Adrenal gland (tissue), 5 donors: ENCODE data around the gene CYP11A1.

ENCODE experiments used
- POLR2A ChIP-seq, 2 donors: fragments of 450-650 bp; IDR thresholded peaks; one replicate each; pipeline ENCODE4 v1.6.1; 2017; ENCODE audit warnings: antibody characterized with exemption in 2 of 2, mild to moderate bottlenecking in 2 of 2, moderate library complexity in 1 of 2
- TF ChIP-seq, protein P1 (sequence below), 6 experiments: fragments of 450-650 bp in 4 of 6; fragments of 200-600 bp in 2 of 6; sonication (generic) in 1 of 6; IDR thresholded peaks; 1 replicate in 5 of 6; 2 replicates in 1 of 6; pipeline versions ENCODE4 v1.5.1 to v1.8.0; 2016 to 2021; ENCODE audit warnings: antibody characterized with exemption in 6 of 6, mild to moderate bottlenecking in 2 of 6, moderate library complexity in 1 of 6
- donor health status: DM: no; HTN: no; CAD: no.

DNA sequence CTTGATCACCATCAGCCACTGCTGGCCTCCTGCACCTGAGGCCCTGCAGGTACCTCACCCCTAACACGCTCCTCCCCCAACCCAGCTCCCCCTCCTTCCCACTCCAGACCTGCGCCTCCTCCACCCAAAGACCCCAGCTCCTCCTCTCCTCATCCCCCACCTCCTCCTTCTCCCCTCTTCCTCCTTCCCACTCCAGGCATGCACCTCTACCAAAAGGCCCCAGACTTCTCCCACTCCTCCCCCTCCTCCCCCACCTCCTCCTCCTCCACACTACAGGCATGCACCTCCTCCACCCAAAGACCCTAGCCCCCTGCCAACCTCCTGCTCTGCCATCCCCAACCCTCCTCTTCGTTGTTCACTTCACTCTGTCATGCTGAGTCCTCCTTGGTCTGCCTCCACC, 42.7 kb downstream of the CYP11A1 start:
- TF ChIP-seq, protein P1, sequence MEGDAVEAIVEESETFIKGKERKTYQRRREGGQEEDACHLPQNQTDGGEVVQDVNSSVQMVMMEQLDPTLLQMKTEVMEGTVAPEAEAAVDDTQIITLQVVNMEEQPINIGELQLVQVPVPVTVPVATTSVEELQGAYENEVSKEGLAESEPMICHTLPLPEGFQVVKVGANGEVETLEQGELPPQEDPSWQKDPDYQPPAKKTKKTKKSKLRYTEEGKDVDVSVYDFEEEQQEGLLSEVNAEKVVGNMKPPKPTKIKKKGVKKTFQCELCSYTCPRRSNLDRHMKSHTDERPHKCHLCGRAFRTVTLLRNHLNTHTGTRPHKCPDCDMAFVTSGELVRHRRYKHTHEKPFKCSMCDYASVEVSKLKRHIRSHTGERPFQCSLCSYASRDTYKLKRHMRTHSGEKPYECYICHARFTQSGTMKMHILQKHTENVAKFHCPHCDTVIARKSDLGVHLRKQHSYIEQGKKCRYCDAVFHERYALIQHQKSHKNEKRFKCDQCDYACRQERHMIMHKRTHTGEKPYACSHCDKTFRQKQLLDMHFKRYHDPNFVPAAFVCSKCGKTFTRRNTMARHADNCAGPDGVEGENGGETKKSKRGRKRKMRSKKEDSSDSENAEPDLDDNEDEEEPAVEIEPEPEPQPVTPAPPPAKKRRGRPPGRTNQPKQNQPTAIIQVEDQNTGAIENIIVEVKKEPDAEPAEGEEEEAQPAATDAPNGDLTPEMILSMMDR (IDR thresholded peaks at IDR 0.05), result no peak
- TF ChIP-seq POLR2A (IDR thresholded peaks at IDR 0.05), result no peak
